PFSK-1 (cell line): Measurements from ENCODE around the gene TP53BP1.

Experiments used
- FOXP2 ChIP-seq: optimal IDR thresholded peaks from 2 replicates; pipeline ENCODE3; 2011; ENCODE audit warnings: borderline replicate concordance, control low read depth, inconsistent platforms; ENCODE audit not compliant: insufficient read depth; ENCODE audit errors: extremely low read length, extremely low read depth
- POLR2AphosphoS5 ChIP-seq: IDR thresholded peaks from 2 replicates; pipeline ENCODE4 v1.6.1; 2012; ENCODE audit warnings: low read depth, mild to moderate bottlenecking, control low read depth, low read length, moderate library complexity
- REST ChIP-seq, 2 experiments: IDR thresholded peaks; 2 replicates each; pipeline versions ENCODE4 v1.6.1 to v1.8.0; 2011 to 2012; ENCODE audit warnings: low read depth in 2 of 2, low read length in 2 of 2, control low read depth in 1 of 2, inconsistent platforms in 1 of 2, mild to moderate bottlenecking in 1 of 2, moderate library complexity in 1 of 2; ENCODE audit not compliant: insufficient read depth in 1 of 2
- SIN3A ChIP-seq: IDR thresholded peaks from 2 replicates; pipeline ENCODE4 v1.6.1; 2012; ENCODE audit warnings: mild to moderate bottlenecking, low read length, moderate library complexity, borderline replicate concordance; ENCODE audit not compliant: insufficient read depth
- TAF1 ChIP-seq: IDR thresholded peaks from 2 replicates; pipeline ENCODE4 v1.6.1; 2012; ENCODE audit warnings: low read length, control low read depth, borderline replicate concordance; ENCODE audit not compliant: insufficient read depth

The TP53BP1 gene

GRCh38 chr15:43531018-43531670 is 38.2 kb upstream of the TP53BP1 start:
- TF ChIP-seq SIN3A (no peak), REST (IDR thresholded peaks at IDR 0.05; ENCODE audit: insufficient read depth in 1 of 2, low read depth in 2 of 2, low read length in 2 of 2) (no peak), FOXP2 (no peak)

- no peak for TF ChIP-seq REST (IDR thresholded peaks at IDR 0.05; ENCODE audit: insufficient read depth in 1 of 2, low read depth in 2 of 2, low read length in 2 of 2)
- TF ChIP-seq TAF1 = no peak
- TF ChIP-seq POLR2AphosphoS5 = no peak
- TF ChIP-seq SIN3A = no peak
- TF ChIP-seq FOXP2 = no peak
Measured at GRCh38 chr15:43529587-43530345, 36.8 kb upstream of the TP53BP1 start.

- TF ChIP-seq TAF1 = no peak
- TF ChIP-seq SIN3A = no peak
- TF ChIP-seq FOXP2 = no peak
- no peak for TF ChIP-seq REST (IDR thresholded peaks at IDR 0.05; ENCODE audit: insufficient read depth in 1 of 2, low read depth in 2 of 2, low read length in 2 of 2)
- TF ChIP-seq POLR2AphosphoS5 = no peak
Measured at GRCh38 chr15:43529141-43529540, 36.2 kb upstream of the TP53BP1 start.

- TF ChIP-seq POLR2AphosphoS5 (no peak), TAF1 (no peak), FOXP2 (no peak), SIN3A (no peak), REST (IDR thresholded peaks at IDR 0.05; ENCODE audit: insufficient read depth in 1 of 2, low read depth in 2 of 2, low read length in 2 of 2) (no peak)
Measured at GRCh38 chr15:43528542-43529007, 35.6 kb upstream of the TP53BP1 start.
